ENCODE data around the gene MCF2L.

The MCF2L gene

DNA sequence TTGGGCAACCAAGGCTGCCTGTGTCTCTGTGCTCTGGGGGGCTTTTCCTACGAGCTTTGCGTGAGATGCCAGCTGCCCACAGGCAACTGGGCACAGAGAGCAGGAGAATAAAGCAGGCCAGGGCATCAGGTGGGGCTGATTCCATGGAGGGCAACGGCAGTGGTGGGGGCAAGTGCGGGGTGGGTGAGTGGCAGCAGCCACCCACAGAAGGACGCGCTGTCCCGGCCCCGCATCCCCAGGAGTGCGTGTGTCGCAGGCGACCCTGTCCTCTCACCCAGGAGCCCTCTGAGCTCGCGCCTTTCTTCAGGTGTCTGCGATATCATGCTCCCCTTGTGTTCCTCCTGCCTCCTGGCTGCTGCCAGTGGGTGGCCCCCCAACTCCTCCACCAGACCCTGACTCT lies 67.4 kb downstream of the MCF2L start:
- no peaks in the 10 kb centered on the region for H3F3A ChIP-seq (ENCODE audit: insufficient read depth)
- H3K79me2 ChIP-seq (ENCODE audit: insufficient read depth, low read length), result no peaks in the 10 kb centered on the region
- no peak overlapping the region for H3K4me3 ChIP-seq (ENCODE audit: insufficient read depth, low read length, poor library complexity, severe bottlenecking)
- H2AFZ ChIP-seq (ENCODE audit: low read depth, low read length, severe bottlenecking), result no peak overlapping the region
- no peak overlapping the region for H3K9ac ChIP-seq (ENCODE audit: low read length)
- H3K27ac ChIP-seq (ENCODE audit: low read depth, low read length), result no peak overlapping the region
- H4K20me1 ChIP-seq (ENCODE audit: low read depth, low read length), result no peaks in the 10 kb centered on the region
- H3K9me3 ChIP-seq (ENCODE audit: insufficient read depth, low read length), result no peaks in the 10 kb centered on the region
- no peak for TF ChIP-seq EZH2phosphoT487 (conservative IDR thresholded peaks at IDR 0.05; ENCODE audit: low read length)
- TF ChIP-seq, protein P1, sequence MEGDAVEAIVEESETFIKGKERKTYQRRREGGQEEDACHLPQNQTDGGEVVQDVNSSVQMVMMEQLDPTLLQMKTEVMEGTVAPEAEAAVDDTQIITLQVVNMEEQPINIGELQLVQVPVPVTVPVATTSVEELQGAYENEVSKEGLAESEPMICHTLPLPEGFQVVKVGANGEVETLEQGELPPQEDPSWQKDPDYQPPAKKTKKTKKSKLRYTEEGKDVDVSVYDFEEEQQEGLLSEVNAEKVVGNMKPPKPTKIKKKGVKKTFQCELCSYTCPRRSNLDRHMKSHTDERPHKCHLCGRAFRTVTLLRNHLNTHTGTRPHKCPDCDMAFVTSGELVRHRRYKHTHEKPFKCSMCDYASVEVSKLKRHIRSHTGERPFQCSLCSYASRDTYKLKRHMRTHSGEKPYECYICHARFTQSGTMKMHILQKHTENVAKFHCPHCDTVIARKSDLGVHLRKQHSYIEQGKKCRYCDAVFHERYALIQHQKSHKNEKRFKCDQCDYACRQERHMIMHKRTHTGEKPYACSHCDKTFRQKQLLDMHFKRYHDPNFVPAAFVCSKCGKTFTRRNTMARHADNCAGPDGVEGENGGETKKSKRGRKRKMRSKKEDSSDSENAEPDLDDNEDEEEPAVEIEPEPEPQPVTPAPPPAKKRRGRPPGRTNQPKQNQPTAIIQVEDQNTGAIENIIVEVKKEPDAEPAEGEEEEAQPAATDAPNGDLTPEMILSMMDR (IDR thresholded peaks at IDR 0.05; ENCODE audit: insufficient read depth, low read length, poor library complexity, severe bottlenecking), result no peak
- no peaks in the 10 kb centered on the region for H3K9me2 ChIP-seq (replicated peaks; ENCODE audit: insufficient read depth, low read length)
- H3K36me3 ChIP-seq (ENCODE audit: low read length), result no peaks in the 10 kb centered on the region
- no peaks in the 10 kb centered on the region for H3K27me3 ChIP-seq (ENCODE audit: low read length)
- H3K4me2 ChIP-seq (ENCODE audit: low read depth, low read length, poor library complexity, severe bottlenecking), result no peak overlapping the region

DNA sequence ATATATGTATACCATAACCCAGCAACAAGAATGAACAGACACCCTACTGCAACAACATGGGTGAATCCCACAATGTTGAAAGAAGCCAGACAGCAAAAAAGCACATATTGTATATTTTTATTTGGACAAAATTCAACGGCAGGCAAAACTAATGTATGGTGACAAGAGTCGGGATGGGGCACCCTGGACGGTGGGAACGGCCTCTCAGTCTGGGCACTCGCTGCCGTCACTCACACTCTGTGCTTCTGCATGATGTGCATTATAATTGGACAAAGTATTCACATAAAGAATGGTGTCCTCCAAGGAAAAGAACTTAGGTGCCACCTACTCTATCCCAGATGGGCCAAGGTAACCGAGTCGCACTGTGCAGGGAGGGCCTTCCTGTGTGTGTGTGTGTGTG lies 71.0 kb downstream of the MCF2L start:
- Histone ChIP-seq H3F3A (ENCODE audit: insufficient read depth) (no peaks in the 10 kb centered on the region), H4K20me1 (ENCODE audit: low read depth, low read length) (no peaks in the 10 kb centered on the region), H2AFZ (ENCODE audit: low read depth, low read length, severe bottlenecking) (no peak overlapping the region), H3K9ac (ENCODE audit: low read length) (no peak overlapping the region), H3K79me2 (ENCODE audit: insufficient read depth, low read length) (no peaks in the 10 kb centered on the region), H3K27ac (ENCODE audit: low read depth, low read length) (no peak overlapping the region), H3K9me2 (replicated peaks; ENCODE audit: insufficient read depth, low read length) (no peaks in the 10 kb centered on the region), H3K36me3 (ENCODE audit: low read length) (no peaks in the 10 kb centered on the region), H3K9me3 (ENCODE audit: insufficient read depth, low read length) (no peaks in the 10 kb centered on the region), H3K4me2 (ENCODE audit: low read depth, low read length, poor library complexity, severe bottlenecking) (no peak overlapping the region), H3K27me3 (ENCODE audit: low read length) (no peaks in the 10 kb centered on the region), H3K4me3 (ENCODE audit: insufficient read depth, low read length, poor library complexity, severe bottlenecking) (no peak overlapping the region)
- TF ChIP-seq, protein P1 (IDR thresholded peaks at IDR 0.05; ENCODE audit: insufficient read depth, low read length, poor library complexity, severe bottlenecking), result no peak
- no peak for TF ChIP-seq EZH2phosphoT487 (conservative IDR thresholded peaks at IDR 0.05; ENCODE audit: low read length)

DNA sequence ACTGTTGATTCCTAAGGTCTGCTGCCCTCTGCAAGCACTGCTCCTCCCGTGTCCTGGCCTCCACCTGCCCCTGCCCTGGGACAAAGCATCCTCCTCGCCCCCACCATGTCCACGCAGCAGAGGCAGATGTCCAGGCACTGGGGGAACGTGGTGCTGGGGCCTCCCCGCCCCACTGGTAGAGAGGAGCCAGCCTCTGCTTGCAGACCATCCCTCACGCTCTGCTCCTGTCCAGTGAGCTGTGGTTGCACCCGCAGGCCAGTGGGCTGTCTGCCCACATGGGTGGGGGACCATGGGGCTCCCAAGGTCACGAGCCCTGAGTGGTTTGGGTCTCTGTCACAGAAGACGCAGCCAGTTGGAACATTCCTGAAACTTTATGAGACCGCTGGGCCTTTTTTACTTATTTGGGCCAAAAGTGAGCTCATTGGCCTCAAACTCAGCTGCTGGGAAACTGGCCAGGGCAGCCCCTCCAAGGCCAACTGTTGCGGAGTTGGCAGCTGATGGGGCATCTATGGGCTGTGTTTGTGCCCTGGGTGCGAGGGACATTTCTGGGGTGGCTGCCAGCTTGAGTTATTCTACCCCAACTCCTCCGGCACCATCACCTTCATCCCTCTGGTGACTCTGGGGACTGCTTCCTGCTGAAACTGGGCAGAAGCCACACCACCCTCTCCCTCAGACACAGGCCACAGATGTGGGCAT lies 71.7 kb downstream of the MCF2L start:
- Histone ChIP-seq H3K9me2 (replicated peaks; ENCODE audit: insufficient read depth, low read length) (no peaks in the 10 kb centered on the region), H3K27ac (ENCODE audit: low read depth, low read length) (no peak overlapping the region), H2AFZ (ENCODE audit: low read depth, low read length, severe bottlenecking) (no peak overlapping the region), H4K20me1 (ENCODE audit: low read depth, low read length) (no peaks in the 10 kb centered on the region), H3K9me3 (ENCODE audit: insufficient read depth, low read length) (no peaks in the 10 kb centered on the region), H3K9ac (ENCODE audit: low read length) (no peak overlapping the region), H3K27me3 (ENCODE audit: low read length) (no peaks in the 10 kb centered on the region), H3K4me2 (ENCODE audit: low read depth, low read length, poor library complexity, severe bottlenecking) (no peak overlapping the region), H3F3A (ENCODE audit: insufficient read depth) (no peaks in the 10 kb centered on the region), H3K36me3 (ENCODE audit: low read length) (no peaks in the 10 kb centered on the region), H3K79me2 (ENCODE audit: insufficient read depth, low read length) (no peaks in the 10 kb centered on the region), H3K4me3 (ENCODE audit: insufficient read depth, low read length, poor library complexity, severe bottlenecking) (no peak overlapping the region)
- TF ChIP-seq, protein P1 (IDR thresholded peaks at IDR 0.05; ENCODE audit: insufficient read depth, low read length, poor library complexity, severe bottlenecking), result no peak
- no peak for TF ChIP-seq EZH2phosphoT487 (conservative IDR thresholded peaks at IDR 0.05; ENCODE audit: low read length)
